Panc1 (cell line): Measurements from ENCODE around the gene DLGAP1. TPM values are rescaled to one million over a fixed set of nuclear protein-coding genes. Genes with fewer than 3 reads are reported as not detected.

ENCODE experiments used
- ATAC-seq: fragments of 200-7000 bp; cut with Tn5 transposase; 2 replicates; pipeline ENCODE4 v1.9.1; 2020; ENCODE audit warnings: mild to moderate bottlenecking, moderate library complexity
- BruUV-seq: library from RNA; stranded (reverse); fragments of 400-500 nt; replicated peaks from 2 replicates; lab custom pipeline; 2021; lab: Mats Ljungman, UMichigan
- CTCF ChIA-PET: fragments of 300-600 bp; sonication (Branson Sonifier 250); formaldehyde crosslinking; loops from one replicate; lab custom pipeline; 2022; ENCODE audit warnings: antibody characterized with exemption; lab: Charles Lee
- POLR2A ChIA-PET: fragments of 300-600 bp; sonication (Branson Sonifier 250); formaldehyde crosslinking; loops from one replicate; lab custom pipeline; 2022; ENCODE audit warnings: antibody characterized with exemption; lab: Charles Lee
- DNase-seq: peaks from one replicate; pipeline ENCODE4 v3.0.0-alpha.2; 2010; ENCODE audit warnings: low read depth, low spot score
- H3K27ac ChIP-seq: 2 replicates; pipeline ENCODE4 v1.5.1; 2011; ENCODE audit warnings: mild to moderate bottlenecking, low read length, inconsistent platforms
- H3K27me3 ChIP-seq: fragments of 200-500 bp; sonication (Bioruptor generic); 2 replicates; pipeline ENCODE4 v1.6.0; 2014; ENCODE audit warnings: low read length, inconsistent platforms; ENCODE audit not compliant: control insufficient read depth, insufficient read depth
- H3K36me3 ChIP-seq: fragments of 200-500 bp; sonication (Bioruptor generic); 2 replicates; pipeline ENCODE4 v1.5.1; 2014; ENCODE audit warnings: inconsistent platforms, mild to moderate bottlenecking, low read length, moderate library complexity; ENCODE audit not compliant: control insufficient read depth, insufficient read depth
- H3K4me1 ChIP-seq: 2 replicates; pipeline ENCODE4 v1.5.1; 2011; ENCODE audit warnings: inconsistent platforms, mild to moderate bottlenecking, low read length, moderate library complexity; ENCODE audit not compliant: control insufficient read depth, insufficient read depth
- H3K4me3 ChIP-seq, 2 experiments: 2 replicates each; pipeline ENCODE4 v1.5.1; 2011 to 2012; ENCODE audit warnings: low read depth in 2 of 2, low read length in 2 of 2, mild to moderate bottlenecking in 2 of 2, inconsistent platforms in 1 of 2, moderate library complexity in 1 of 2
- H3K9me3 ChIP-seq: fragments of 200-500 bp; sonication (Bioruptor generic); 2 replicates; pipeline ENCODE4 v1.5.1; 2014; ENCODE audit warnings: low read depth, mild to moderate bottlenecking, inconsistent platforms, low read length, moderate library complexity; ENCODE audit not compliant: control insufficient read depth, insufficient read depth
- POLR2AphosphoS5 ChIP-seq: IDR thresholded peaks from 2 replicates; pipeline ENCODE4 v1.6.1; 2012; ENCODE audit warnings: mild to moderate bottlenecking, low read depth, low read length, moderate library complexity
- SIN3A ChIP-seq: IDR thresholded peaks from 2 replicates; pipeline ENCODE4 v1.6.1; 2012; ENCODE audit warnings: low read depth, mild to moderate bottlenecking, low read length, moderate library complexity, borderline replicate concordance; ENCODE audit not compliant: insufficient read depth
- TCF7L2 ChIP-seq: IDR thresholded peaks from 2 replicates; pipeline ENCODE4 v1.6.1; 2011; ENCODE audit warnings: mild to moderate bottlenecking, low read depth, low read length, inconsistent platforms
- in situ Hi-C: cut with HindIII; loops from 2 replicates; pipeline ENCODE4 v1.10.0; 2016; ENCODE audit warnings: low sequenced_read_pairs, low pct_unique_long_range_greater_than_20kb
- intact Hi-C: fragments of 100-400 bp; cut with micrococcal nuclease; formaldehyde crosslinking; loops from one replicate; pipeline ENCODE4 v1.10.0; 2022; ENCODE audit not compliant: unreplicated experiment
- total RNA-seq: library from RNA; stranded (reverse); gene quantifications from one replicate; pipeline ENCODE4 v1.2.1, GENCODE V29; 2021; ENCODE audit not compliant: unreplicated experiment
- TF ChIP-seq, protein P1 (sequence below), 2 experiments: IDR thresholded peaks; 2 replicates each; pipeline ENCODE4 v1.6.1; 2011 to 2012; ENCODE audit warnings: low read depth in 2 of 2, control low read depth in 1 of 2, low read length in 1 of 2, mild to moderate bottlenecking in 1 of 2, moderate library complexity in 1 of 2; ENCODE audit not compliant: insufficient read depth in 1 of 2
- TF ChIP-seq, protein P2 (sequence below): fragments of 450-650 bp; IDR thresholded peaks from 2 replicates; pipeline ENCODE4 v1.5.1; 2017; ENCODE audit warnings: mild to moderate bottlenecking

DLGAP1 gene
- total RNA-seq, 1 experiment from 2014 or later, result 1.8 TPM

DNA sequence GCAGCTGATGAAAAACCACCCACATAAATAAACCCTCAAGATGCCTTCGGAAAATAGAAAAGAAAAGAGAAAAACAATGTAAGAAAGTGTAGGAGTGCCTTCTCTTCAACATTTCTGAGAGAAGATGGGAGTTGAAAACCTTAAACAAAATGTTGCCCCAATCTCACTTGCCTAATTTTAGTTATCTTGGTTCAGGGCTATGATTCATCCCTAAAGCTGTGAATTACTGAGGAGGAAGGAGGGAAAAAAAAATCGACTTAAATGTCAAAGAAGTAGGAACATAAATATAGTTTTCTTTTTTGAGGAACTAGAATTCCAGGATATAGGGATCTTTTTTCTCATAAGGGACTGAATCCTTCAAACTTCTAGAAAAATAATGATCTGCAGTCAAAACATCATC, 644.8 kb downstream of the DLGAP1 start:
- Histone ChIP-seq H3K36me3 (no peaks in the 10 kb centered on the region), H3K9me3 (no peaks in the 10 kb centered on the region), H3K27ac (no peak overlapping the region), H3K4me3 (no peak overlapping the region), H3K4me1 (no peaks in the 10 kb centered on the region), H3K27me3 (no peaks in the 10 kb centered on the region)
- TF ChIP-seq, protein P1, sequence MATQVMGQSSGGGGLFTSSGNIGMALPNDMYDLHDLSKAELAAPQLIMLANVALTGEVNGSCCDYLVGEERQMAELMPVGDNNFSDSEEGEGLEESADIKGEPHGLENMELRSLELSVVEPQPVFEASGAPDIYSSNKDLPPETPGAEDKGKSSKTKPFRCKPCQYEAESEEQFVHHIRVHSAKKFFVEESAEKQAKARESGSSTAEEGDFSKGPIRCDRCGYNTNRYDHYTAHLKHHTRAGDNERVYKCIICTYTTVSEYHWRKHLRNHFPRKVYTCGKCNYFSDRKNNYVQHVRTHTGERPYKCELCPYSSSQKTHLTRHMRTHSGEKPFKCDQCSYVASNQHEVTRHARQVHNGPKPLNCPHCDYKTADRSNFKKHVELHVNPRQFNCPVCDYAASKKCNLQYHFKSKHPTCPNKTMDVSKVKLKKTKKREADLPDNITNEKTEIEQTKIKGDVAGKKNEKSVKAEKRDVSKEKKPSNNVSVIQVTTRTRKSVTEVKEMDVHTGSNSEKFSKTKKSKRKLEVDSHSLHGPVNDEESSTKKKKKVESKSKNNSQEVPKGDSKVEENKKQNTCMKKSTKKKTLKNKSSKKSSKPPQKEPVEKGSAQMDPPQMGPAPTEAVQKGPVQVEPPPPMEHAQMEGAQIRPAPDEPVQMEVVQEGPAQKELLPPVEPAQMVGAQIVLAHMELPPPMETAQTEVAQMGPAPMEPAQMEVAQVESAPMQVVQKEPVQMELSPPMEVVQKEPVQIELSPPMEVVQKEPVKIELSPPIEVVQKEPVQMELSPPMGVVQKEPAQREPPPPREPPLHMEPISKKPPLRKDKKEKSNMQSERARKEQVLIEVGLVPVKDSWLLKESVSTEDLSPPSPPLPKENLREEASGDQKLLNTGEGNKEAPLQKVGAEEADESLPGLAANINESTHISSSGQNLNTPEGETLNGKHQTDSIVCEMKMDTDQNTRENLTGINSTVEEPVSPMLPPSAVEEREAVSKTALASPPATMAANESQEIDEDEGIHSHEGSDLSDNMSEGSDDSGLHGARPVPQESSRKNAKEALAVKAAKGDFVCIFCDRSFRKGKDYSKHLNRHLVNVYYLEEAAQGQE (IDR thresholded peaks at IDR 0.05; ENCODE audit: insufficient read depth in 1 of 2, low read depth in 2 of 2, low read length in 1 of 2), result no peak
- no peak for TF ChIP-seq TCF7L2
- no peak for TF ChIP-seq POLR2AphosphoS5
- TF ChIP-seq, protein P2, sequence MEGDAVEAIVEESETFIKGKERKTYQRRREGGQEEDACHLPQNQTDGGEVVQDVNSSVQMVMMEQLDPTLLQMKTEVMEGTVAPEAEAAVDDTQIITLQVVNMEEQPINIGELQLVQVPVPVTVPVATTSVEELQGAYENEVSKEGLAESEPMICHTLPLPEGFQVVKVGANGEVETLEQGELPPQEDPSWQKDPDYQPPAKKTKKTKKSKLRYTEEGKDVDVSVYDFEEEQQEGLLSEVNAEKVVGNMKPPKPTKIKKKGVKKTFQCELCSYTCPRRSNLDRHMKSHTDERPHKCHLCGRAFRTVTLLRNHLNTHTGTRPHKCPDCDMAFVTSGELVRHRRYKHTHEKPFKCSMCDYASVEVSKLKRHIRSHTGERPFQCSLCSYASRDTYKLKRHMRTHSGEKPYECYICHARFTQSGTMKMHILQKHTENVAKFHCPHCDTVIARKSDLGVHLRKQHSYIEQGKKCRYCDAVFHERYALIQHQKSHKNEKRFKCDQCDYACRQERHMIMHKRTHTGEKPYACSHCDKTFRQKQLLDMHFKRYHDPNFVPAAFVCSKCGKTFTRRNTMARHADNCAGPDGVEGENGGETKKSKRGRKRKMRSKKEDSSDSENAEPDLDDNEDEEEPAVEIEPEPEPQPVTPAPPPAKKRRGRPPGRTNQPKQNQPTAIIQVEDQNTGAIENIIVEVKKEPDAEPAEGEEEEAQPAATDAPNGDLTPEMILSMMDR, result no peak
- TF ChIP-seq SIN3A, result no peak
- in situ Hi-C loops, result no loop called here
- BruUV-seq, result no TSS peak
- DNase-seq, result no peak
- intact Hi-C loops, result no loop called here
- no peak for ATAC-seq
- ChIA-PET CTCF (no interaction called here), POLR2A (no interaction called here)

DNA sequence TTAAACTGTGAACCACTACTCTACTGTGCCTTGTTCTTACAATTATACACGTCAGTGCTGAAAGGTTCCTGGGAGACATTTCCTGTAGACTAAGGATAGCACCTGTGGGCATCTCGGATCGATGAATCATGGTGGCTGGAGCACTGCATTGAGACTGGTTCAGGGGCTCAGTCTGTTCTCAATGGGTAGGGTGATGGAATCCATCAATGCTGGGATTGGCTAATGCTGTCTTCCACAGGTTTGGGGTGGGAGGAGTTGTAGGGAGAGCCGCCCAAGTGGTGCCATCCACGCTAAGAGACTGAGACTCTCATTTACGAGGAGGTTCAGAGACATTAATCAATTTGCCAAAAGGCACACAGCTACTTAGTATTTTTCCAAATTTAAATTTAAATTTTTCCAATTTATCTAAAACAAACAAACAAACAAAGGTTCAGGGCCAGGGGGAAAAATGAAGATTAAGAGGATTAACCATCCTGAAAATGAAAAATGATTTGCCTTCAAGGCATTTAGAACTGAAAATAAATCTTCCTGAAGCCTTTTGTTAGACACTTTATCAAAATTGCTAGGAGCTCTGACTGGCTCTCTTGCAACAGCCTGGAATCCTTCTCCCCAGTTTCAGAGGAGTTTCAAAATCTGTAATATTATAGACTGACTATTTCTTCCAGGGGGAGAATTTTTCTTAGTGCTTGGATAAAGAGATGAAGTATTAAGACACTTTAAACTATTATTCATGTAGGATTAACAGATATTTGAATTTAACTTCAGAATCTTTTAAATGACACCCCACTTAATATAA, 645.9 kb downstream of the DLGAP1 start:
- Histone ChIP-seq H3K4me3 (no peak overlapping the region), H3K27ac (no peak overlapping the region), H3K36me3 (no peaks in the 10 kb centered on the region), H3K9me3 (no peaks in the 10 kb centered on the region), H3K27me3 (no peaks in the 10 kb centered on the region), H3K4me1 (no peaks in the 10 kb centered on the region)
- TF ChIP-seq, protein P2, result no peak
- TF ChIP-seq POLR2AphosphoS5 (no peak), TCF7L2 (no peak), SIN3A (no peak)
- TF ChIP-seq, protein P1 (IDR thresholded peaks at IDR 0.05; ENCODE audit: insufficient read depth in 1 of 2, low read depth in 2 of 2, low read length in 1 of 2), result no peak
- POLR2A ChIA-PET, result no interaction called here
- intact Hi-C loops (no loop called here), in situ Hi-C loops (no loop called here)
- no TSS peak for BruUV-seq
- ATAC-seq (no peak), DNase-seq (no peak)
- CTCF ChIA-PET, result no interaction called here
